Measurements from ENCODE around the gene DNAAF8.

The DNAAF8 gene

DNA sequence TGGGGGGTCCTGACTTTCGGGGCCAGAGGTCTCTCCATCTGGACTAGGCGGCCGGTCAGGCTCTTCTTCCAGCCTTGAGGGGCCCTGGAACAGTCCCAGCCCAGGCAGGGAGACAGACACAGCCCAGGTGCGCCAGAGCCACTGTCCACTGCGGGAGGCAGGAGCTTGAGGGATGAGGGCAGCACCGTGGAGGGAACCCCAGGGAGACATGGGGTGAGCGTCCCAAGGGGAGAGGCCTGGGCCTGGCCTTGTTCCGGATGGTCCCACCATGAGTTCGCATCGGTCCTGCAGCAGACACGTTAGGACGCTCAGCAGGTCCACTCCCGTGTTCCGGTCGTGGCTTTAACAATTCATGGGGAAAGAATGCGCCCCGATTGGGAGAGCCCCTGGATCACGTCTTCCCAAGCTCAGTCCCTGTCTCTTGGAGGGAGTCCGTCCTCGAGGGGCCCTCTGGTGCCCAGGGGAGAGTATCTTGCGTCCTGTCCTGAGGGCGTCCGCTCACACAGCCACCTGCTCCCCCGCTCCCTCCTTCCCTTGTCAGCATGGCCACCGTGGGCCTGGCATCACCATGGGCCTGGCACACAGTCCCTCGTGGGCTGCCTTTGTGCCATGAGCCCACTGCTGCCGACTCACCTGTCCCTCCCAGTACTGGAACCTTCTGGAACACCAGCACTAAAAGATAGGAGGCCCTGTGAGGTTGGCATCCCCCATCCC lies 47.7 kb upstream of the DNAAF8 start:
- Histone ChIP-seq H4K20me1 (ENCODE audit: insufficient read depth) (no peaks in the 10 kb centered on the region), H3K9ac (no peak overlapping the region), H3K4me3 (IDR thresholded peaks at IDR 0.05; ENCODE audit: insufficient read depth, low read depth, low read length) (no peak overlapping the region)

DNA sequence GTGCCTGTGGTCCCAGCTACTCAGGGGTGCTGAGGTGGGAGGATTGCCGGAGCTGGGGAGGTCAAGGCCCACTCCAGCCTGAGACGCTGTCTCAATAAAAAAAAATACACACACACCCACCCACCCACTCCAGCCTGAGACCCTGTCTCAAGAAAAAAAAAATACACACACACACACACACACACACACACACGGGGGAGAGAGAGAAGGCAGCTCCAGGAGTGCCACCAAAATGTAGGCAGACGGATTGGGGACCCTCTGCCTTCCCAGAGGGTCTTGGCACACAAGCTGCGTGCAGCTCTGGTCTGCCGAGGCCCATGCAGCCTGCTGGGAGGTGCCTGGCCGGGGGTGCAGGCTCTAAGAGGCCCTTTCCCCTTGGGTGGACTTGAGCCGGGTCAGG lies 46.9 kb upstream of the DNAAF8 start:
- no peak overlapping the region for H2AFZ ChIP-seq (ENCODE audit: low read depth)
- H3K9ac ChIP-seq = no peak overlapping the region
- H3K4me1 ChIP-seq (ENCODE audit: low read depth, poor library complexity, severe bottlenecking) = peaks cover 3% of the 10 kb centered on the region
- no peak overlapping the region for H3K27ac ChIP-seq
- no peaks in the 10 kb centered on the region for H3K27me3 ChIP-seq (ENCODE audit: insufficient read depth, low read depth)
- no peaks in the 10 kb centered on the region for H4K20me1 ChIP-seq (ENCODE audit: insufficient read depth)
- H3K36me3 ChIP-seq (ENCODE audit: insufficient read depth) = no peaks in the 10 kb centered on the region
- H3K4me3 ChIP-seq (IDR thresholded peaks at IDR 0.05; ENCODE audit: insufficient read depth, low read depth, low read length) = no peak overlapping the region
- H3K79me2 ChIP-seq (ENCODE audit: insufficient read depth, low read depth) = no peaks in the 10 kb centered on the region
- H3K4me2 ChIP-seq = no peak overlapping the region
- TF ChIP-seq, protein P1, sequence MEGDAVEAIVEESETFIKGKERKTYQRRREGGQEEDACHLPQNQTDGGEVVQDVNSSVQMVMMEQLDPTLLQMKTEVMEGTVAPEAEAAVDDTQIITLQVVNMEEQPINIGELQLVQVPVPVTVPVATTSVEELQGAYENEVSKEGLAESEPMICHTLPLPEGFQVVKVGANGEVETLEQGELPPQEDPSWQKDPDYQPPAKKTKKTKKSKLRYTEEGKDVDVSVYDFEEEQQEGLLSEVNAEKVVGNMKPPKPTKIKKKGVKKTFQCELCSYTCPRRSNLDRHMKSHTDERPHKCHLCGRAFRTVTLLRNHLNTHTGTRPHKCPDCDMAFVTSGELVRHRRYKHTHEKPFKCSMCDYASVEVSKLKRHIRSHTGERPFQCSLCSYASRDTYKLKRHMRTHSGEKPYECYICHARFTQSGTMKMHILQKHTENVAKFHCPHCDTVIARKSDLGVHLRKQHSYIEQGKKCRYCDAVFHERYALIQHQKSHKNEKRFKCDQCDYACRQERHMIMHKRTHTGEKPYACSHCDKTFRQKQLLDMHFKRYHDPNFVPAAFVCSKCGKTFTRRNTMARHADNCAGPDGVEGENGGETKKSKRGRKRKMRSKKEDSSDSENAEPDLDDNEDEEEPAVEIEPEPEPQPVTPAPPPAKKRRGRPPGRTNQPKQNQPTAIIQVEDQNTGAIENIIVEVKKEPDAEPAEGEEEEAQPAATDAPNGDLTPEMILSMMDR (conservative IDR thresholded peaks at IDR 0.05; ENCODE audit: low read depth, low read length) = no peak

More for the DNA sequence above, 47.7 kb upstream of the DNAAF8 start:
- no peak overlapping the region for H2AFZ ChIP-seq (ENCODE audit: low read depth)
- H3K4me2 ChIP-seq = no peak overlapping the region
- TF ChIP-seq, protein P1 (conservative IDR thresholded peaks at IDR 0.05; ENCODE audit: low read depth, low read length) = no peak
- no peaks in the 10 kb centered on the region for H3K4me1 ChIP-seq (ENCODE audit: low read depth, poor library complexity, severe bottlenecking)
- H3K79me2 ChIP-seq (ENCODE audit: insufficient read depth, low read depth) = no peaks in the 10 kb centered on the region
- H3K27me3 ChIP-seq (ENCODE audit: insufficient read depth, low read depth) = no peaks in the 10 kb centered on the region
- no peaks in the 10 kb centered on the region for H3K36me3 ChIP-seq (ENCODE audit: insufficient read depth)
- no peak overlapping the region for H3K27ac ChIP-seq

DNA sequence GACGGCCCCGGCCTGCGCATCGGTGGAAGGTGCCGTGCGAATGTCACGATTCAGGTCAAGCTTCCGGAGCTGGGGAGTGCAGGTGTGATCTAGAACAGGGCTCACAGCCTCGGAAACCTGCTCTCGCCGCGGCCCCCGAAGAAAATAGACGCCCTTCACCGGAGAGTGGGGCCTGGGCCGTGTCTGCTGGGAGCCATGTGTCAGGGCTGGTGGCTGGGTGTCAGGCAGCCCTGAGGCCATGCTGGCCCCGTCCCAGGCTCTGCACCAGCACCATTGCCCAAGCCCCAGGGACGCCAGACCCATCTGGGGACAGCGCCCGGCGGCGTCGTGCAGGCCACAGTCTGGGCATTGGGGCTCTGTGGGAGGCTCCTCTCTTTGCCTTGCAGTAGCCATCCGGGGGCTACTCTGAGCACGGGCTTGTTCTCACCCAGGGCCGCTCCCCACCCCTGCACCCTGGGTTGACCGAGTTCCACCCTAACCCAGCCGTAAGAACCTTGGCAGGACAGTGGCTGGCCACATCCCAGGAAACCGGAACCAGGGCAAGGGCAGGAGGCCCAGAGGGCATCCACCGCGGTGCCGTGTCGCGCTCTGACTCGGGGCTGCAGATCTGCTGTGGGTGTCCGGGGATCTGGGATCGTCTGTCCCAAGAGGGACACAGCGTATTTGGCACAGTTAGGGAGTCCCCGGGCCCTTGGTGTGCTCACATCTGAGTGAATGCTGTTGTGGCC lies 46.2 kb upstream of the DNAAF8 start:
- TF ChIP-seq, protein P1 (conservative IDR thresholded peaks at IDR 0.05; ENCODE audit: low read depth, low read length) = no peak
- no peak overlapping the region for H2AFZ ChIP-seq (ENCODE audit: low read depth)
- H3K4me3 ChIP-seq (IDR thresholded peaks at IDR 0.05; ENCODE audit: insufficient read depth, low read depth, low read length) = no peak overlapping the region
- no peaks in the 10 kb centered on the region for H3K27me3 ChIP-seq (ENCODE audit: insufficient read depth, low read depth)
- H3K4me2 ChIP-seq = no peak overlapping the region
- no peaks in the 10 kb centered on the region for H4K20me1 ChIP-seq (ENCODE audit: insufficient read depth)
- no peaks in the 10 kb centered on the region for H3K79me2 ChIP-seq (ENCODE audit: insufficient read depth, low read depth)
- no peak overlapping the region for H3K27ac ChIP-seq
- H3K36me3 ChIP-seq (ENCODE audit: insufficient read depth) = no peaks in the 10 kb centered on the region
- peaks cover 8% of the 10 kb centered on the region for H3K4me1 ChIP-seq (ENCODE audit: low read depth, poor library complexity, severe bottlenecking)
- no peak overlapping the region for H3K9ac ChIP-seq

DNA sequence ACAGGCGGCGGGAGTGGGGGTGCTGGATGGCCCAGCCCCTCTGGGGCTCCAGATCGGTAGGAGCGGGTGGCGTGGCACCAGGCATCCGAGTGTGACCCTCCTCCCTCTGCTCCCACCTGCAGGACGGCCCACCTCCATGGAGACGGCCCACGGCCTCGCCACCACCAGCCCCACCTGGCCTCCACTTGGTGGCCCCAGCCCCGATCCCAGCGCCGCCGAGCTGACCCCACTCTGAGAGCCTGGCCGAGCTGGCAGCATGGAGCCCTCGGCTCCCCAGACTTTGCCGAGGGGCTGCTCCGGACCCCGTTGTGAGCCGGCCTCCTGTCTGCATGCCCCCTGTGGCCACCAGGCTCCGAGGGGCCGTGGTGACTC lies 45.7 kb upstream of the DNAAF8 start:
- peaks cover 8% of the 10 kb centered on the region for H3K4me1 ChIP-seq (ENCODE audit: low read depth, poor library complexity, severe bottlenecking)
- TF ChIP-seq, protein P1 (conservative IDR thresholded peaks at IDR 0.05; ENCODE audit: low read depth, low read length) = no peak
- 0 out of 2 replicates have a peak, but pooled peaks cover under 1% of the 10 kb centered on the region for H3K79me2 ChIP-seq (ENCODE audit: insufficient read depth, low read depth)
- no peak overlapping the region for H2AFZ ChIP-seq (ENCODE audit: low read depth)
- no peaks in the 10 kb centered on the region for H4K20me1 ChIP-seq (ENCODE audit: insufficient read depth)
- H3K4me3 ChIP-seq (IDR thresholded peaks at IDR 0.05; ENCODE audit: insufficient read depth, low read depth, low read length) = no peak overlapping the region
- no peak overlapping the region for H3K27ac ChIP-seq
- H3K36me3 ChIP-seq (ENCODE audit: insufficient read depth) = no peaks in the 10 kb centered on the region
- H3K4me2 ChIP-seq = no peak overlapping the region
- H3K27me3 ChIP-seq (ENCODE audit: insufficient read depth, low read depth) = no peaks in the 10 kb centered on the region
- H3K9ac ChIP-seq = no peak overlapping the region
